ENCODE results near the gene DLGAP1.

DNA sequence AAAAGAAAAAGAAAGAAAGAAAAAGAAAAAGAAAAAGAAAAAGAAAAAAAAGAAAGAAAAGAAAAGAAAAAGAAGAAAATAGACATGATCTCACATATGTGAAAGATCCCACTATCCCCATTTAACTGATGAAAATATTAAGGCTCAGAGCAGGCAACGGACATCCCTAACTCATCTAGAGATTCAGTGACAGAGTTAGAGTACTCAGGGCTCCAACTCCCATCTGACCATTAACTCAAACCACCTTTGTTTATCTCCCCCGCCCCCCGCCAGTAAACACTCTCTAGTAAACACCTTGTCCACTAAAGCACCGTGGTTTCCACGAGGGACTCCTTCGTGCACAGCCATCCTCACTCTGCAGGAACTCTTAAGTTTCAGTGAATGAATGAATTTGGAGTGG is 862.2 kb downstream of the DLGAP1 start:
- TF ChIP-seq POLR2A (IDR thresholded peaks at IDR 0.05; ENCODE audit: extremely low read depth, insufficient read length) (no peak), MYC (IDR thresholded peaks at IDR 0.05; ENCODE audit: low read depth, low read length) (no peak)
- TF ChIP-seq, protein P1, sequence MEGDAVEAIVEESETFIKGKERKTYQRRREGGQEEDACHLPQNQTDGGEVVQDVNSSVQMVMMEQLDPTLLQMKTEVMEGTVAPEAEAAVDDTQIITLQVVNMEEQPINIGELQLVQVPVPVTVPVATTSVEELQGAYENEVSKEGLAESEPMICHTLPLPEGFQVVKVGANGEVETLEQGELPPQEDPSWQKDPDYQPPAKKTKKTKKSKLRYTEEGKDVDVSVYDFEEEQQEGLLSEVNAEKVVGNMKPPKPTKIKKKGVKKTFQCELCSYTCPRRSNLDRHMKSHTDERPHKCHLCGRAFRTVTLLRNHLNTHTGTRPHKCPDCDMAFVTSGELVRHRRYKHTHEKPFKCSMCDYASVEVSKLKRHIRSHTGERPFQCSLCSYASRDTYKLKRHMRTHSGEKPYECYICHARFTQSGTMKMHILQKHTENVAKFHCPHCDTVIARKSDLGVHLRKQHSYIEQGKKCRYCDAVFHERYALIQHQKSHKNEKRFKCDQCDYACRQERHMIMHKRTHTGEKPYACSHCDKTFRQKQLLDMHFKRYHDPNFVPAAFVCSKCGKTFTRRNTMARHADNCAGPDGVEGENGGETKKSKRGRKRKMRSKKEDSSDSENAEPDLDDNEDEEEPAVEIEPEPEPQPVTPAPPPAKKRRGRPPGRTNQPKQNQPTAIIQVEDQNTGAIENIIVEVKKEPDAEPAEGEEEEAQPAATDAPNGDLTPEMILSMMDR (IDR thresholded peaks at IDR 0.05; ENCODE audit: low read depth, low read length), result no peak
- TF ChIP-seq, protein P2, sequence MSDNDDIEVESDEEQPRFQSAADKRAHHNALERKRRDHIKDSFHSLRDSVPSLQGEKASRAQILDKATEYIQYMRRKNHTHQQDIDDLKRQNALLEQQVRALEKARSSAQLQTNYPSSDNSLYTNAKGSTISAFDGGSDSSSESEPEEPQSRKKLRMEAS (IDR thresholded peaks at IDR 0.05; ENCODE audit: low read depth, low read length), result no peak

All from NB4 (cell line).